GM21825 (cell line): ENCODE measurements around the gene AGRP.

Experiments used
- ATAC-seq: cut with Tn5 transposase; IDR thresholded peaks from one replicate; pipeline ENCODE4 v1.9.1; 2021; ENCODE audit warnings: mild to moderate bottlenecking, moderate library complexity; ENCODE audit not compliant: unreplicated experiment

Gene AGRP

GRCh38 chr16:67463691-67464090, 19.7 kb downstream of the AGRP start:
- ATAC-seq, result no peak

DNA sequence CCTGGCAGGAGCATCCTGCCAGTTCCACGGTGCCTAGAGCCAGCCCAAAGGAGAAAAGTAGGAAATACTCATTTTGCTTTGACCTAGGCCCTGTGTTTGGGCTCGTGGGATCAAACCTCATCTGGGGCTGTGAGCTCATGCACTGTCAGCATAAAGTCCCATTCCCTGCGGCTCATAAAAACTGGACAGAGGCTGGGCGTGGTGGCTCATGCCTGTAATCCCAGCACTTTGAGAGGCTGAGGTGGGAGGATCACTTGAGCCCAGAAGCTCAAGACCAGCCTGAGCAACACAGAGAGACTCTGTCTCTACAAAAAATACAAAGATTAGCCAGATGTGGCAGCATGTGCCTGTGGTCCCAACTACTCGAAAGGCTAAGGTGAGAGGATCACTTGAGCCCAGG, 20.3 kb downstream of the AGRP start:
- no peak for ATAC-seq

GRCh38 chr16:67462279-67462655, 21.1 kb downstream of the AGRP start:
- no peak for ATAC-seq

DNA sequence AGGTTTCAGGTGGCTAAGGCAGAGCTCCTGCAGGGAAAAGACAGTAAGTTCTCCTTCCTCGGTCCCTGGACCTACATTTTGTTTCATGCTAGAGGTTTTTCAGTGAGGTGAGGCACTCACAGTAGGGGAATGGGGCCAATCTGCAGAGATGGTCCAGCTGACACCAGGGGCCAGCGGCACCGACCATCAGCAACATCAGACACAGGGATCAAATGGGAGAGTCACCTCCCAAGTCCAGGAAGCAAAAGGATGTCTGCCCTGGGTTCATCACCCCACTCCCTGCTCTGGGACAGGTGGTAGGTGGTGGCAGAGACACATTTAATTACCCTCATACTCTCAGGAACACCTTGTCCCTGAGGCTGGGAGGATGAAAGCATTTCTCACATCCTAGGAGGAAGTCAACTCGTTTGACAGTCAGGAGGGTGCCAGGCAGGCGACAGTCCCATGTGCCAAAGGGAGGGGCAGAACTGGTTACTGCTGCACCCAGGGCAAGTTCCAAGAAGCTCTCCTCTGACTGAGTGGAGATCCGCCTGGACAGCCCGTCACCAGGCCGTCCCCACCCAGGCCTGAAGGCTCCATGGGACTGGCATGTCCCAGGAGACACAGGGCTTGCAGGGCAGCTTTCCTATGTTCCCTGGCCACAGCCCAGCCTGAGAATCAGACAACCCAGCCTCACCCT, 21.6 kb downstream of the AGRP start:
- no peak for ATAC-seq

- ATAC-seq, result no peak
Measured at GRCh38 chr16:67460961-67461360, 22.4 kb downstream of the AGRP start.

DNA sequence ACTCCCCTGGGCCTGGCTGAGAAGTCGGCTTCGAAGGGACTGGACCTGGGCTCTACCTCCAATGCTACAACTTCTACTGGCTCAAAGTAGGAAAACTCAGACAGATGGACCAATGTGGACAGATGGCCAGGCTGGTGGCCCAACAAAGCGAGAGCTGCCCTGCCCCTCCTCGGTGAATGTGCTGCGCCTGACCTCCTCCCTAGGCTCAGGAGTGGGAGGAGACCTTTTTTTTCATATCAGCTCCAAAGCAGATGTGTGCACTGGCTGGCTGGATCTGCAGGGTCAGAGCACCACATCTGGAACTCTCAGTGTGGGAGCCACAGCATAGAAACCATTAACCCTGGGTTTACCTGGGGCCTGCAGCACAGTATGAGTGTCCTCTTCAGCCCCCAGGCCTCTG, 23.2 kb downstream of the AGRP start:
- no peak for ATAC-seq

DNA sequence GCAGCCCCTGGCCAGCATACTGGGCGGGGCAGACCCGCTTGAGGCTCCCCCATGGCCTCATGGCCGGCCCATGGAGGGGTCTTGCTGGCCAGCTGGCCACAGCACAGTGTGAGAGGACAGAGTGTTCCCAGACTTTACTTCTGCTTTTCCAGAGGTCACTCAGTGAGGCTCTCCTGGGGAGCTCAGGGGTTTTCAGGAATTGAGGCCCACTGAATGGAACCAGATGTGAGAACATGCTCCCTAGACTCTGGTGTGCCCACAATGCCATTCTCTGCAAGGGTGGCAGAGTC, 23.5 kb downstream of the AGRP start:
- ATAC-seq, result no peak

DNA sequence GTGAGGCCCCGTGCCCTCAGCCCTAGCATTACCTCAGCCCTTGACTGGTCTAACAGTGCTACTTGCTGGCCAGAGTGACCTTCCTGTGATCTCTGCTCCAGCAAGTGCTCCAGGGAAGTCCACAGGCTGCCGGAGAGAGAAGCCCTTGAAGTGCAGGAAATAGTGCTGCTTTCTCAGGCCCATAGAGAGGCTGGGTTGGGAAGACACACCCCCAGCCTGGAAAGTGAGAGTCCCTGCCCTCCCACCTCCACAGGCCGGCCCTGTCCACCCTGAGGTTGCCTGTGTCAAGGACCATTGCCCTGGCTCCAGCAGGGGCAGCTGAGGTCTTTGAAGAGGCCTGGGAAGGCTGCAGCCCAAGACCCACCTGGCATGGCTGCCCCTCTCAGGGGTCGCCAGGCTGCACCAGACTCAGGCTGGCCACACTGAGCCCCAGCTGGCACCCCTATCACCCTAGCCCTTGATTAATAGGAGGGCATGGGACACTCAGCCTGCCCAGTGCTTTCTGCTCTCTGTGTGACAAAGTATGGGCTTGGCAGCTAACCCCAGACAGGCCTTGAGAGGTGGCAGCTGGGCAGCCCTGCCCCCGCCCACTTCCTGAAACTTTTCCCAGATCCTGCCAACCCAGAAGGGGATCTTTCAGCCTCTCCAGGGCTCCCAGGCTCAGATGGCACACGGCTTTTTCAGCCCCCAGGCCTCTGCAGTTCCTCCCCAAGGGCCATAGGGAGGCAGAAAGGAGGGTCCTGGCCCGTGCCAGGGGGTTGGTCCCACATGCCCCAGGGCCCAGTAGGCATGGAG, 24.1 kb downstream of the AGRP start:
- ATAC-seq, result no peak

DNA sequence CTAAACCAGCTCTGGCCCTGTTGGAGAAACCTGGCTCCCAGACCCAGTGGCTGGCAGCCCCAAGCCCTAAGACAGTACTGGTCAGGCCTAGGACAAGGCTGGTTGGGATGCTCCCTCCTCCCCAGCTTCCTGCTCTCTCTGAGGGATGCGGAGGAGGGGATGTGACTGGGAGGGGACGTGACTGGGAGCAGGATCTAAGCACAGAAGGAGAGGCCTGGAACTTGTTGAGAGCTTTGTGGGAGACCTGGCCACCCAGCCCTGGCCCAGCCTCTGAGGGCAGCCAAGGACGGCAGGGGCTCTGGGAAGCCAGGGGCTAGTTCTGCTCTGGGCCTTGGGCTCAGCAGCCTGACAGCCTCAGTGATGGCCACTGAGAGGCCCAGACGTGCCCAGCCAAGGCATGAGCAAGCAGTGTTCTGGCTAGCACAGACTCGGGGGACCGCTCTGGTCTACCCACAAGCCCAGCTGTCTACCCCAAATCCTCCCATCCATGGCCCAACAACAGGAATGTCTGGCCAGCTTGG, 25.2 kb downstream of the AGRP start:
- ATAC-seq, result no peak

- no peak for ATAC-seq
Measured at GRCh38 chr16:67457611-67458010, 25.7 kb downstream of the AGRP start.

DNA sequence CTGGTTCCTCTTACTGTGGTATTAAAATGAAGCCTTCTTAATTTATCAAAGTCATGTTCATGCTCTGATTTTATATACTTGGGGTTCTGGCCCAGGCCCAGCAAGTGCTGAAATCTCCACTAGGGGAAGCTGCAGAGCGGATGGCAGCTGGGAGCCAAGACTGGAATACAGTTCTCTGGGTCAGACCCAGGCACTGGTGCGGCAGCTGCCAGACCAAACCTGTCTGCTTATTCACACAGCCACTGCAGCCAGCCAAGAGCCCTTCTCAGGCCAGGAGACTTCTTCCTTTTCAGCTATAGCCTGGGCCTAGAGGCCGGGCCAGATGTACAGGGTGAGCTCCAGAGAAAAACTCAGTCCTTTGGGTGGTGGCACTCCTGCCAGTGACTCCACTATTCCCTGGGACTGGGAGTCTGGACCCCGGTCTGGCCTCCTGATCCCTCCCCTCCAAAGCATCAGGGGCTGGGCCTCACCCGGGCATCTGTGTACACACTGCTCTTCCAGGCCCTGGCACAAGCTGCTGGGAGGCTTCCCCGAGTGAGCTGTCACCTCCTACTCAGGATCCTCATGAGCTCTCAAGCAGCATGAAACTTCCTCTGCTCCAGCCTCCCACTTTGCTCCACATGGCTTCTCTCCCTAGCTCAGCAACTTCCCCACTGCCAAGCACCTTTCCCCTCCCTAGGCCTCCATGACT, 26.8 kb downstream of the AGRP start:
- ATAC-seq, result no peak

GRCh38 chr16:67454852-67455251, 28.5 kb downstream of the AGRP start:
- no peak for ATAC-seq

DNA sequence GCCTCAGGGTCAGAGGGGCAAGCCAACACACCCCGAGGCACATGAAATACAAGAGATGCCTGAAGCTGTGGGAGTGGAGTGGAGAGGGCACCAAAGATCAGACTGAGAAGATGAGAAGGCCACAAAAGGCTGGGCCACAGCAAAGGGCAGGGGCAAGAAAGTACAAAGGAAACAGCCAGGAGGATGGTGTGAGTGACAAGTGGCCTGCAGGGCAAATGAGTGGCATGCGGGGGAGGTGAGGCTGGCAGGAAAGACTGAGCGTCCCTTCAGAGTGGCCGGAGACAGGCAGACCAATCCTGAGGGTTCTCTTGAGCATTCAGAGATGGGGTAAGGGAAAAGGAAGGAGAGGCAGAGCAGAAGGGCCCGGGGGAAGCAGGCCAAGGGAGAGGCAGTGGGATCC, 29.2 kb downstream of the AGRP start:
- no peak for ATAC-seq

- no peak for ATAC-seq
Measured at GRCh38 chr16:67451704-67452435, 31.5 kb downstream of the AGRP start.

DNA sequence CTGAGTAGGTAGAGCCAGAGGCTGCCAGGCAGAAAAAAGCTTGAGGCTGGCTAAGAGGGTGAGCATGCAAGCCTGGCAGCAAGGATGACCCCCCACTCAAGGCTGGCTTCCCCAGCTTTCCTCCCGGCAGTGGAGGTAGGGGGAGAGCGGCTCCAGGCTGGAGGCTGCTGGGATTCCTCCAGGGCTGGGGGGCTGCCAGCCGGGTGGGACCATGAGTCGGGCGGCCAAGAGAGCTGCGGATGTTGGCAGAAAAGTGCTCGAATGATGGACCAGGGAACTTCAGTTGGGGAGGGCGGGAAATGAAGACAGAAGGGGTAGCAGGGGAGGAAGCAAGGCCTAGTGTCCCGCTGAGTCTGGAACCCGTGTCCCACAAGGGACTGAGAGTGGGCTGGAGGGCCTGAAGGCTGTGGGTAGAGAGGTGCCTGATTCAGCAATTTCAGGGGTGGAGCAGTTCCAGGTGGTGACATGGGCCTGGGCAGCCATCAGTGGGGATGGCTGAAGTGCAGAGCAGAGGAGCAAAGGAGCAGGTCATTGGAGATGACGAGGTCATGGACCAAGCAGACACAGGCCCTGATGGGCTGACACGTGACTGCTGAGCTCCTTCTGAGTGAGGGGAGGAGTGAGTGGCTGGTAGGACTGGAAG, 32.2 kb downstream of the AGRP start:
- no peak for ATAC-seq

- no peak for ATAC-seq
Measured at GRCh38 chr16:67449739-67450138, 33.6 kb downstream of the AGRP start.

- ATAC-seq, result no peak
Measured at GRCh38 chr16:67449336-67449735, 34.0 kb downstream of the AGRP start.

- no peak for ATAC-seq
Measured at GRCh38 chr16:67448580-67448979, 34.8 kb downstream of the AGRP start.

DNA sequence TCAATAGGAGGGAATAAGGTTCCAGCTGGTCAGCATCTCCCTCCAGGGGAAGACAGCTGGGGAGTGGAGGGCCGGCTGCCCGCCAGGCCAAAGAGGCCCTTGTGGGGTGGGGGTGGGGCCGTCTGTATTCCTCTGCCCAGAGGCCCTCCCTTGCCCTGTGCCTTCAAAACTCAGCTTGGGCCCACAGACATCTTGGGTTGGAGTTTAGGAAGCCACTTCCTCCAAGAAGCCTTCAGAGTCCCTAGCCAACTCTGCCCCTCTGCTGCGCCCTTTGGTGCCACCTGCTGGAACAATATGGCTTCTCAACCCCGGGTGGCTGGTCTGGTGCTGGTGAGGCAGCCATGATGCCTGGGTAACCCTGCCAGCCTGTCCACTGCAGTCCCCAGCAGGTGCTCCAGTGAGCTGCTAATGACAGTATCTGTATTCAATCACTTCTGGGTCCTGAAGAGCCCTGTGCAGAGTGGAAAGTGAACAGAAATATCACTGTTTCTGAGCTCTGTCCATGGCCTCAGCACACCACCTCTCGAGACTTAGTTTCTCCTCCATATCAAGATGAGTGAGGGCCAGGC, 35.8 kb downstream of the AGRP start:
- no peak for ATAC-seq

DNA sequence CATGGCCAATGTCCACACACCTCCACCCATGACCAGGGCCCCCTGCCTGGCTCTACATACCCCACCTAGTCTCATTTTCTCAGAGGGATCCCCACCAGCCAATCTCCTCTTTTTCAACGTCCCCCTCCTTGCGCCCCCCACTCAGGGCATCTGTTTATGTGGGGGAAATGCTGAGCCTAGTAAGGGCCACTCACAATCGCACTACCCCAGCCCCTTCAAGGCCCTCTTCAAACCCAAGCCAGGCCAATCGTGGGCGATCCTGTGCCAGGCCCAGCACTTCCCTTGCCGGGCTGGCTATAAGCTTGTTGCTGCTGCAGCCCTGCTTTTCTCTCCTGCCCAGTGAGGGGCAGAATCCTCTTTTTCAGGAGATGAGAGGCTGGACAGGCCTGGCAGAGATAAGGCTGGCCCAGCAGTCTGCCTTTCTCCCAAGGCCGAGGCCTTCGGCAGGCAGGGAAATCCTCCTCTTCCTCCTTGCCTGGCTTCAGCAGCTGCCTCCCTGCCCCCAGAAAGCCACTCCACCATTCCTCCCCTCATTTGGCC, 36.3 kb downstream of the AGRP start:
- ATAC-seq, result no peak
